LNCAP (cell line): Measurements from ENCODE around the gene INSL3.
A peak's percentile ranks its signal among the peaks of the same experiment; 100 is the strongest.

Experiments
- TF ChIP-seq, protein P1 (sequence below): fragments of 450-650 bp; IDR thresholded peaks from 2 replicates; pipeline ENCODE4 v1.5.1; 2017; ENCODE audit warnings: mild to moderate bottlenecking

Gene INSL3

DNA sequence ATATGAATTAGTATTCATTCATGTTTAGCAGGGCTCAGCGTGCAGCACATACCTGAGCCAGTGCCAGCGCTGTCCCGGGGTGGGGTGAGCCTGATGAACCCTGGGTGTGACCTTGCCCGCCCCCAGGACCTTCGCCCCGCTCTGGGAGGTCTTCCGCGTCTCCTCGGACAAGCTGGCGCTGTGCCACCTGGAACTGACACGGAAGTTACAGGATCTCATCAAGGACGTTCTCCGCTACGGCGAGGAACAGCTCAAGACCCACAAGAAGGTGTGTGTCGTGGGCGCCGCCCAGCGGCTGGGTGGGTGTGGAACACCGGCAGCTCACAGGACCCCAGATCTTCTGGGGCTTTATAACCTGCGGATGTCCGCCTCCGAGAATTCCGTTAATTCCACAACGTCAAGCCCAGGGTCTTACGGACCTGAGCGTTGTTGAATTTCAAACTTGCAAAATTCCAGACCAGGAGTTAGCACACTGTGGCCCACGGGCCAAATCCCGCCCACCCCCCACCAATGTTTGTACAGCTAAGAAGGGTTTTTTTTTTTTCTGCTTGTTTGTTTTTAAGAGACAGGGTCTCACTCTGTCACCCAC, 54.7 kb downstream of the INSL3 start:
- TF ChIP-seq, protein P1, sequence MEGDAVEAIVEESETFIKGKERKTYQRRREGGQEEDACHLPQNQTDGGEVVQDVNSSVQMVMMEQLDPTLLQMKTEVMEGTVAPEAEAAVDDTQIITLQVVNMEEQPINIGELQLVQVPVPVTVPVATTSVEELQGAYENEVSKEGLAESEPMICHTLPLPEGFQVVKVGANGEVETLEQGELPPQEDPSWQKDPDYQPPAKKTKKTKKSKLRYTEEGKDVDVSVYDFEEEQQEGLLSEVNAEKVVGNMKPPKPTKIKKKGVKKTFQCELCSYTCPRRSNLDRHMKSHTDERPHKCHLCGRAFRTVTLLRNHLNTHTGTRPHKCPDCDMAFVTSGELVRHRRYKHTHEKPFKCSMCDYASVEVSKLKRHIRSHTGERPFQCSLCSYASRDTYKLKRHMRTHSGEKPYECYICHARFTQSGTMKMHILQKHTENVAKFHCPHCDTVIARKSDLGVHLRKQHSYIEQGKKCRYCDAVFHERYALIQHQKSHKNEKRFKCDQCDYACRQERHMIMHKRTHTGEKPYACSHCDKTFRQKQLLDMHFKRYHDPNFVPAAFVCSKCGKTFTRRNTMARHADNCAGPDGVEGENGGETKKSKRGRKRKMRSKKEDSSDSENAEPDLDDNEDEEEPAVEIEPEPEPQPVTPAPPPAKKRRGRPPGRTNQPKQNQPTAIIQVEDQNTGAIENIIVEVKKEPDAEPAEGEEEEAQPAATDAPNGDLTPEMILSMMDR, result peak; percentile 86
